GM19351 (cell line): ENCODE data around the gene FBXO34.
"Not testable (repeated sequence)": the region's sequence is repeated elsewhere in the genome, so short reads cannot be mapped to it uniquely, and the experiment has no call there.

Experiments
- ATAC-seq: cut with Tn5 transposase; IDR thresholded peaks from one replicate; pipeline ENCODE4 v1.9.1; 2021; ENCODE audit warnings: mild to moderate bottlenecking, moderate library complexity; ENCODE audit not compliant: unreplicated experiment

Gene FBXO34

GRCh38 chr14:55309761-55310365 is 38.6 kb downstream of the FBXO34 start:
- ATAC-seq = no peak

GRCh38 chr14:55312379-55313030 is 41.3 kb downstream of the FBXO34 start:
- ATAC-seq = not testable (repeated sequence)

GRCh38 chr14:55313480-55313879 is 42.3 kb downstream of the FBXO34 start:
- no peak for ATAC-seq

- no peak for ATAC-seq
These were observed 43.2 kb downstream of the FBXO34 start for GRCh38 chr14:55314449-55314848.

GRCh38 chr14:55316564-55316963 is 45.3 kb downstream of the FBXO34 start:
- ATAC-seq = no peak

DNA sequence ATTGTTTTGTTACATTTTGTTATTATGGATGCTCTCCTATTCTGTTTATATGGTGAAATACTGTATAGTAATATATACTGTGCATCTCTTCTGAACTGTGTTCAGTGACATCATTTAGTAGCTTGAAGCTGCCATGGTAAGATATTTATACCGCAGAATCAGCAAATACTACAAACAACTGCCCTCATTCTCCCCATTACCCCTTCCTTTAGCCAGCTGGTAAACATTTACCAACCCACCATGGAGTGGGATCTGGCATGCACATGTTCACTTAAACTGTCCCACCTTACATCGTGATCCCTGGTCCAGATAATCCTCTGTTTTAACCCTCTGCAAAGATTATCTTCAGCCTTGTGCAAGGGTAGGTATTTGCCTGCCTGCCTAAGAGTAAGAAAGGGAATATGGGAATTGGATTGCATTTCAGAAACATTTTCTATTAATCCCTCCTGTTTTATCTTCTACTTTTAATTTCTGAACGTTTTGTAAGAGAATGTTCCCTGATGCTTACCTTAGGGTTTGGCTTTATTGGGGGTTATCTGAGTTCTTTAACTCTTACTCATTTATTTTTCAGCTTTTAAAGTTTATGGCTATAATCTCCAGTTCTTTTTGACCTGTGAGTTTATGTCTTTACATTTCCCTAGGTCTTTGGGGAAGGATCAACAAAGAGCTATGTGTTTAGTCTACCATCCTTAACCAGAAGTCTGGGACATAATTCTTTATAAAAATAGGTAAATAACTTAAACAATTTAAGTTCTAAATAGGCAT is 46.5 kb downstream of the FBXO34 start:
- ATAC-seq = no peak

GRCh38 chr14:55318694-55319093 is 47.5 kb downstream of the FBXO34 start:
- ATAC-seq = no peak

GRCh38 chr14:55323910-55324309 is 52.7 kb downstream of the FBXO34 start:
- no peak for ATAC-seq

DNA sequence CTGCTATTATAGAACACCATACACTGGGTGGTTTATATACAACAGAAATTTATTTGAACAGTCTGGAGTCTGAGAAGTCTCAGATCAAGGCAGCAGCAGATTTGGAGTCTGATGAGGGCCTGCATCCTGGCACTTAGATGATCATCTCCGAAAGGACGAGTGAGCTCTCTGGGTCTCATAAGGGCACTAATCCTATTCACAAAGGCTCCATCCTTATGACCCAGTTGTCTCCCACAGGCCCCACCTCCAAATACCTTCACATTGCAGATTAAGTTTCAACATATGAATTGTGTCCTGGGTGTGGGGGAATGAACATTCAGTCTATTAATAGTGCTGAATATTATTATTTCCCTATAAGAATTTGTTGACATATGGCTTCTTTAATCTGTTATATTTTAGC is 53.6 kb downstream of the FBXO34 start:
- ATAC-seq = no peak

DNA sequence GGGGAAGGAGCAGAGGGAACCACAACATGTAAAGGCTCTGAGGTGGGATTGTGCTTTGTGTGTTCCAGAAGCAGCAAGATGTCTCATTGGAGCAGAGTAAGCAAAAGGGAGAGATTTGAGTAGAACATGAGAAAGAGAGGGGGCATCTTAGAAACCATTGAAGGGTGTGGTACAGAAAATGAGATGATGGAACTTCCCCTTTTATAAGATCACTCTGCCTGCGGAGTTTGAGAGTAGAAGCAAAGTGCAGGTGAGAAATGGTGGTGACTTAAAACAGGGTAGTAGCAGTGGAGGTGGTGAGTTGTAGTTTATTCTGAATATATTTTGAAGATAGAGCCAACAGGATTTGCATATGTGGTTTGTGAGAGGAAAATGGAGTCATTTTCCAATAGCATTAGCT is 56.0 kb downstream of the FBXO34 start:
- ATAC-seq = peak; percentile 94

- ATAC-seq = no peak
These were observed 57.1 kb downstream of the FBXO34 start for GRCh38 chr14:55328317-55328716.

- no peak for ATAC-seq
These were observed 58.9 kb downstream of the FBXO34 start for GRCh38 chr14:55329999-55330710.

DNA sequence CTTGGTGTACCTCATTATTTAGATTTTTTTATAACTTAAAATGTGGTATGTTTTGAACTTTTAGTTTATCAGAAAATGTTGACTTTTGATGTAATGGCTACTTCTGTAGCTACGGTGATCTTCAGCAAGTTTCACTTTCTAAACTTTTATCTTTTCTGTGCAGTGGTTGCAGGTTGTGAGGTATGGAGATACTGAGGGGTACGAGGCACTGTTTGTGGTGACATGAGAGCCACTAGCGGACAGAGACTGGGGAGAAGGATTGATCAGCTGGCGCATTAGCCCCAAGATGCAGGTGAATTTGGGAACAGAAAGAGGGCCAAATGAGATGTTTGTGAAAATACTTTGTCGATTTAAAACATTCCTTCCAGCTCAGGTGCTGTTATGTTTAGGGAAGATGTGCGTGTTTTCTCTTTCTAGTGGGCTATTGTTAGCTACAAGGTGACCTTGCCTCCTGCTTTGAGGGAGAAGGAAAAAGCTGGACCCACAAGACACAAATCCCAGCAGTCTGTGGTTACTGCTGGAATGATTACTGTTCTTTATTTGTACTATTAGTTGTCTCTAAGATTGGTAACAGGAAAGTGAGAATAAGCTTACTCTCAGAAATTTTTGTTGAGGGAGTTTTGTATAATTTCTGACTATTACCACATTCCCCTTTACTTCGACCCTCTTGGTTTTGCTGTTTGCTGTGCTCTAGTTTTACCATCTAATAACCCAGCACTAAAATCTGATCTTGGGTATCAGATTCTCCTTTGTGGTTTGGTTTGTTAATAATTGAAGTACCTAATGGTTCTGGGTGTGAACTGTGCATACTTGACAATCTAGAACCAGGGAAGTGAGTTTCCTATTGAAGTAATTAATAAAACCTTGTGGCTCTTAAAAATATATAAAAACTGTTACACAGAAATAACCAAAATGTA is 61.7 kb downstream of the FBXO34 start:
- peak; percentile 53 for ATAC-seq

GRCh38 chr14:55333711-55334485 is 62.7 kb downstream of the FBXO34 start:
- peak; percentile 52 for ATAC-seq

- no peak for ATAC-seq
These were observed 64.9 kb downstream of the FBXO34 start for GRCh38 chr14:55336162-55336561.

- no peak for ATAC-seq
These were observed 65.5 kb downstream of the FBXO34 start for GRCh38 chr14:55336691-55337090.

GRCh38 chr14:55339770-55340169 is 68.5 kb downstream of the FBXO34 start:
- ATAC-seq = peak; percentile 80

DNA sequence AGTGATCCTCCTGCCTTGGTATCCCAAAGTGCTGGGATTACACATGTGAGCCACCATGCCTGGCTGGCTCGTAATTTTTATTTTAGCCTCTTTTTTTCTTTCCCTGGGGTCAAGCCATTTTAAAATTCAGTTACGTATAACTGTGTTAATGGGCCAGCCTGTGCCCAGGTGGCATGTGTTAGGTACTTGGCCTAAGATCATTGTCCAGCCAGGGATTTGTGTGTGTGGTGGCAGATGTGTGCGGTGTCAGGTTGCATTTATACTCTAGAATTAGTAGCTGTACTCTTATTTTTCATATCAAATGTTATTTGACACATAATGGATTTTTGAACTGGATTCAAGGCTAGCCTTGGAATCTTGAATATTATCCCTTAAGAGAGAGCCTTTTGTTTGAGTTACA is 69.3 kb downstream of the FBXO34 start:
- no peak for ATAC-seq

DNA sequence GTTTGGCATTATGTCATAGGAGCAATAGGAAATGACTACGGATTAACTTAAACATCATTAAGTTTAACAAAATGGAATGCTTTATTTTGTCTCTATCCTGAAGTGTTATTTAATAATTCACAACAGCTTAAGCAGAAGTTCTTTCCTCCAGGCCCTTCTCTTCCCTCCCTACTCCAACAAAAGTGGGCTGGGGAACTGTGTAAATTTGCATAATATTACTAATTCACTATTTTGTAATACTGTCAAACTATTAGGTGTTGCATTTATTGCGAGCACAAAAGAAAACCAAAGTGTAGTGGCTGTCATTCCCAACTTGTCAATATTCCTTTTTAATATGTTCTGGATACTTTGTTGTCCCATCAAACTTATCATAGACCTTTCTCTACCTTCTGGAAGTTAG is 70.6 kb downstream of the FBXO34 start:
- ATAC-seq = no peak
